Measurements from ENCODE around the gene NPTN.

The NPTN gene

GRCh38 chr15:73633111-73633990, at the start of gene NPTN:
Gene NPTN (minus strand): TSS chr15:73633389. CDS start chr15:73633215, 174 bp downstream.
- peak within 1 kb of the TSS; percentile 88 for H3K4me3 ChIP-seq (ENCODE audit: low read length)
- TF ChIP-seq CTCF (conservative IDR thresholded peaks at IDR 0.05; ENCODE audit: low read depth, low read length): peak; percentile 4
- DNase-seq (ENCODE audit: low read depth): peak; percentile 85

- H3K4me3 ChIP-seq (ENCODE audit: low read length): no peak overlapping the region
- no peak for TF ChIP-seq CTCF (conservative IDR thresholded peaks at IDR 0.05; ENCODE audit: low read depth, low read length)
- no peak for DNase-seq (ENCODE audit: low read depth)
Observed at GRCh38 chr15:73682600-73683090, 49.5 kb upstream of the NPTN start.

- TF ChIP-seq CTCF (conservative IDR thresholded peaks at IDR 0.05; ENCODE audit: low read depth, low read length): no peak
- DNase-seq (ENCODE audit: low read depth): no peak
- H3K4me3 ChIP-seq (ENCODE audit: low read length): no peak overlapping the region
Observed at GRCh38 chr15:73681856-73682599, 48.8 kb upstream of the NPTN start.

GRCh38 chr15:73681063-73681462, 47.9 kb upstream of the NPTN start:
- no peak for TF ChIP-seq CTCF (conservative IDR thresholded peaks at IDR 0.05; ENCODE audit: low read depth, low read length)
- no peak overlapping the region for H3K4me3 ChIP-seq (ENCODE audit: low read length)
- DNase-seq (ENCODE audit: low read depth): no peak

- no peak for TF ChIP-seq CTCF (conservative IDR thresholded peaks at IDR 0.05; ENCODE audit: low read depth, low read length)
- no peak for DNase-seq (ENCODE audit: low read depth)
- H3K4me3 ChIP-seq (ENCODE audit: low read length): no peak overlapping the region
Observed at GRCh38 chr15:73680549-73680948, 47.4 kb upstream of the NPTN start.

GRCh38 chr15:73679964-73680363, 46.8 kb upstream of the NPTN start:
- H3K4me3 ChIP-seq (ENCODE audit: low read length): no peak overlapping the region
- no peak for DNase-seq (ENCODE audit: low read depth)
- no peak for TF ChIP-seq CTCF (conservative IDR thresholded peaks at IDR 0.05; ENCODE audit: low read depth, low read length)
